NCI-H1436 treated with DMSO at 0.1 percent for 48 hours (cell line): ENCODE results near the gene PLA2G6.
A peak's percentile ranks its signal among the peaks of the same experiment; 100 is the strongest.

Experiments
- DNase-seq: peaks from one replicate; lab custom pipeline; 2025; lab: John Stamatoyannopoulos, UW

Gene PLA2G6

DNA sequence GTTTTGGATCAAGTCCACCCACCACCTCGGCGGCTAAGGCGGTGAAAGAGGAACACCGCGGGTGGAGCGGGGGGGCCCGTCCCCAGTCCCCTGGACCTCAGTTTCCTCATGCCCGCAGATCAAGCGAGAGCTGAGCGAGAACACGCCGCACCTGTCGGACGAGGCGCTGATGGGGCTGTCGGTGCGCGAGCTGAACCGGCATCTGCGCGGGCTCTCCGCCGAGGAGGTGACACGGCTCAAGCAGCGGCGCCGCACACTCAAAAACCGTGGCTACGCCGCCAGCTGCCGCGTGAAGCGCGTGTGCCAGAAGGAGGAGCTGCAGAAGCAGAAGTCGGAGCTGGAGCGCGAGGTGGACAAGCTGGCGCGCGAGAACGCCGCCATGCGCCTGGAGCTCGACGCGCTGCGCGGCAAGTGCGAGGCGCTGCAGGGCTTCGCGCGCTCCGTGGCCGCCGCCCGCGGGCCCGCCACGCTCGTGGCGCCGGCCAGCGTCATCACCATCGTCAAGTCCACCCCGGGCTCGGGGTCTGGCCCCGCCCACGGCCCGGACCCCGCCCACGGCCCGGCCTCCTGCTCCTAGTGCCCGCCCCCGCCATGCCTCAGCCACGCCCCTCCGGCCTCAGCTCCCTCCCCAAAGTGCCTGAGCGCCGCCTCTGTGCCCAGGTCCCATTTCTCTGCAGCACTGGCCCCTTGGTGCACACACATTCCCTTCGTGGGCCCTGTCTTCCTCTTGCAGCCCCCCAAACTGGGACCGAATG, 32.8 kb upstream of the PLA2G6 start:
- DNase-seq, result no peak

DNA sequence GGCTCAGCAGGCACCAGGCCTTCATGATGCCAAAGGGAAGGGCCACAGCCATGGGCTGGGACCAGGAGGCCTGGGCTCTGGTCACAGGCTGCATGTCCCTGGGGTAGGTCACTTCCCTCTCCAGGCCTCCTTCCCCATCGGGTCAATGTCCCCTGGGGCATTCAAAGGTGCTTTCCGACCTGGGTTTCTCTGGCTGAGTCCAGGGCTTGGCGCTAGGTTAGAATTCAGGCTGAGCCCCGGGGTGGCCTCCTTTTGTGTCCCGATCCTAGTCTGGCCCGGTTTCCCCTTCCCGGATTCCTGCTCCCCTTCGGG, 32.3 kb upstream of the PLA2G6 start:
- no peak for DNase-seq

DNA sequence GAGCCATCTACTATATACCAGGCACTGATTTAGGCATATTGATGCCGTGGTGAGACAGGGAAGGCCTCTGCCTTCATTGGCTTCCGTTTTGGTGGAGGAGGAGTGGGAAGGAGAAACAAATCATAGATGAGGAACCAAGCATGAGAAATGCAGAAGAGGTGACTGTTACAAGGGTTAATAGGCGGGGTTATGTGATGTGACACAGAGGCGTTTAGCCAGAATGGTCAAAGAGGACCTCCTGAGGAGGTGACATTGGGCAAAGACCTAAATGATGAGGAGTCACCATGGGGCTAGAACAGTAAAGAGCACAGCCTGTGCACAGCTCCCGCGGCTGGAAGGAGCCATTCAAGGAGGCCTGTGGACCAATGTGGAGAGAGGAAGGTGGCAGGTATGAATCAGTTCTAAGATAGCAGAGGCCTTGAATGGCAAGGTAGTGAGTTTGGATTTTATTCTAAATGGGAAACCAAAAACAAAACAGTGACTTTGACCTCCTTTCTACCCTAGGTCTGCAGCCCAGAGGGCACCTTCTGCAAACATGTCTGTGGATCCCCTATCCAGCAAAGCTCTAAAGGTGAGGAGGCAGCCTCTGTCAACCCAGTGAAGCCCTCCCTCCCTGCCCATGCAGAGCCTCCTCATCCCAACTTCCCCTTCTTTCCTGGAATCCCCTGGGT, 31.8 kb upstream of the PLA2G6 start:
- DNase-seq, result no peak

DNA sequence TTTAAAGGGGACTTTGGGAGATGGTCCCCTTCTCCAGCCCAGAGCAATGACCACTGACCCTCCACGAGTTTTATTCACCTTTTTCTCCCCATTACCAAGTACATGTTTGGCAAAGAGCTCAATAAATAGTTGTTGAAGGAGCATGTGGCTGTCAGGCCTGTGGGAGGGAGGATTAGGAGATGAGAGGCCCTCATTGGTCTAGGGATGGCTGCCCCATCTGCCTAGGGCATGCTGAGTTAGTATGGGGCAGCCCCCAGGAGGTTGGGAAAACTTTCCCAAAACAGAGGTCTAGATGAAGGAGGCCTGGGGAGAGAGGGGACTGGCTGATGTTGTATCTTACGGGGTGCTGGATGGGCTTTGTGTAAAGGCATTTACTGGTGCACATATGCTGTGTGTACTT, 30.8 kb upstream of the PLA2G6 start:
- DNase-seq, result no peak

DNA sequence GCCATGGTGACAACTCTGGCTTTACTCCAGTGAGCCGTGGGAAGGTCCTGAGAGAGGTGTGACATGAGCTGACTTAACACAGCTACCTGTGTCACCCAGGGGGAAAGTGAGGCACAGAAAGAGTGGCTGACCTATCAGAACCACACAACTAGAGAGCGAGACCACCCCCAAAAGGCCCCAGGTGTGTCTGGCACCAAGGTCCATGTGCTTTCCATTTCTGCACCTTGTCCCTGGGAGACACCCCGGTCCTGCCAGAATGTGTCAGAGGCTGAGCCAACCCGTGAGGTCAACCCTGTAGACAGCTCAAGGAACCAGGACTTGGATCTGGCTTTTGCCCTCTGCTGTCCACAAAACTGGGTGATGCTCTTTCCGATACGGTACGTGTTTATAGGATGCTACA, 29.9 kb upstream of the PLA2G6 start:
- no peak for DNase-seq

DNA sequence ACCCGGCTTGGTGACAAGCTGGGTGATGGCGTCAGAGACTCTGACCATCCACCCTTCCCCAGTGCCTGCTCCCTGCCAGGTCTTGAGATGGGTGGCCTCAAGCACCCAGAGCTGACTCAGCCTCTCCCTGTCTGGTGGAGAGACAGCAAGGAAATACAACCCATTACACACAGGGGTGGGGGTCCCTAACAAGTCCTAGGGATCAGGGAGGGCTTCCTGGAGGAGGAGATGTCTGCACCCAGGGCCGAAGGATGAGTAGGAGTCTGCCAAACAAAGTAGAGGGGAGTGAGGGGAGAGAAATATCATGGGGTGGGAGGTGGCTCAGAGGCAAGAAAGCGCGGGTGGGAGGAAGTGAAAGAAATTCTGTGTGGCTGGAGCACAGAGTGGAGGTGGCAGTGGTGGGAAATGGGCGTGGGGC, 26.9 kb upstream of the PLA2G6 start:
- DNase-seq, result no peak

DNA sequence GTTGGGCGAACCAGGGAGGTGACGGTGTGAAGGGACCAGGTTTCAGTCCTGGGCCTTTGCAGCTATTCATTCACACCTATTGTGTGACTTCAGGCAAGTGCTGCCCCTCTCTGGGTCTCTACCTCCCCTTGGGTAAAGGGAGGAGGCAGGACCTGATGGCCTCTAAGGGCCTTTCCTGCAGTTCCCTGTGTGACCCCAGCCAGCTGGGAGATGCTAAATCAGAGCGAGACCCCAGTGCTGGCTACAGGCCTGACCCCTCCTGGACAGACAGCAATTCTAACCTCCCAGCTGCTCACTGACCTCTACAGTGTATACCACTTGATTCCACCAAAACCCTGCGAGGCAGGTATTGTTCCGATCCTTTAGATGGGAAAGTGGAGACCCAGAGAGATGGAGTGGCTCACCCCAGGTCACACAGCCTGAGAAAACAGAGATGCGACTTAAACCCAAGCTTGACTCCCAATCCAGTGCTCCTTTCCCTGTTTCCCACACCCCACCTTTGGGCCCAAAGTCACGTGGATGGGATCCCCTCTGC, 26.3 kb upstream of the PLA2G6 start:
- no peak for DNase-seq

DNA sequence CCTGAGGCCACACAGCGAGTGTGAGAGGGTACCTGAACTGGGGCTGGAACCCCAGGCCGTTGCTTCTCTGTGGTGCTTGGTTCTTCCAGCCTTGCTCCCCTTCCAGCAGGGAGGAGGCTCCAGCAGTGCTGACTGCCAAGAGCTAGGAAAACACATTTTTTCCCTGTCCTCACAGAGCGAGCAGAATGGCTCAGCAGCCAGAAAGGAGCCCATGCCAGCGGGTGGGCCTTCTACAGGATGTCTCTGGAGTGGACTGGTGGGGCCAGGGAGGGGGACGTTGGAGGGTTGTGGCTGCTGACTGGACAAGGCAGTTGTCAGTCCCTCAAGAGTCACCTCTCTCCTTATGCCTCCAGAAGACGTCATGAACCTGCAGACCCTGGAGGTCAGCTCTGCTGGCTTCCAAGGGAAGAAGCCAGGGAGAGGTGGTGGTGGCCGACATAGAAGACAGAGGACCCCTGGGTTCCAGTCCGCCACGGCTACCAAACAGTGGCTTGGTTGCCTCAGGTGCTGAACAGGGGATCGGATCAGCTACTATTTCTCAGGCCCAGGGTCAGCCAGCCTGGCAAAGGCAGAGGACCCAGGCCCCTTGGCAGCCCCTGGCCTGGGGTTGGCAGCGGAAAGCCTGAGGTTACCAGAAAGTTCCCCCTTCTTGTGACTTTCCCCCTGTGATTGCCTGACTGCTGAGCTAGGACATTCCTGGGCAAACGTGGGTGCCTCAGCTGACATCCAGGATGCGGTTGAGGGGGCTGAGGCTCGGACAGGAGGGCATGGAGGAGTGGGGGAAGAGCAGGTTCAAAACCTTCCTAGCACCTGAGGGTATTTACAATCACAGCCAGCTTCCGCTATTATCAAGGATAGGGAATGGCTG, 23.9 kb upstream of the PLA2G6 start:
- DNase-seq, result no peak

DNA sequence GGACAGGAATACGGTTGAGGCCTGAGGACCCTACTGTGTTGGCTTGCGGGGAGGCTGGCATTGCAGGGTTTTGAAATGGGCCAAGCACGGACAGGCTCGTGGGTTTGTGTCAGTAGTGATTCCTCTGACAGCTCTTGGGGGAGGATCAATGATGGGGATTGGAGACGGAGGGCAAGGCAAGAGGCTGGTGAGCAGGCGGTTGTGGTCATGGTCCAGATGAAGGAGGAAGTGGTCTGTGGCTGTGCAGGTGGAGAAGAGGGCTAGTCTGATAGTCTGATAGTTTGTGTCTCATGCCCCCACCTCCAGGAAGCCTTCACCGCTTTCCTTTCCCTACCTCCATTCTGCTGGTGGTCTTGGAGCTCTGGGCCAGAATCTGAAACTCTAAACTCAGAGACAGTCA, 23.2 kb upstream of the PLA2G6 start:
- DNase-seq, result no peak

DNA sequence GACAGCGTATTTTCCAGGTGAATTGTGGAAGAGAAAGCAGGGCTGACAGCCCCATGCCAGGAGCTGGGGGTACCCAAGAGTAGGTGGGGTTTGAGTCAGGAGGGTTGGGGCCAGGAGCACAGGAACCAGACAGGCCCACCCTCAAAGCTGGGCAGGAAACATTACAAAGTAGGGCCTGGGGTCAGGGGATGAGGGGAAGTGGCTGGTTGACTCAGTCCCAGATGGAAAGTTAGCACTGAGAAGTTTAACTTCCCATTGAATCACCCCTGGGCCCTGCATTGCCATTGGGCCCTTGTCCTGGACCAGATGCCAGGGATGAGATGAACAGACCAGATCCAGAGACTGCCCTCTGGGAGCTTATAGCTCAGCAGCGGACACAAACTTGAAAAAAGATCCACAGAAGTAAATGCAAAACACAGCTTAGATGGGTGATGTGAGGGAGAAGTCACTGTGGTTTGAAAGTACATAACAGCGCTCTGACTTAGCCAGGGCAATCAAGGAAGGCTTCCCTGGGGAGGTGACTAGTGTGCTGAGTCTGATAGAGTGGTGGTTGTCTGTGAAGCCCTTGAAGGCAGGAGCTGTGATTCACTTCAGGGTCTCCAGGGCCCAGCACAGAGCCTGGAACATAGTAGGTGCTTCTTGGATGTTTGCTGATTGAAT, 22.4 kb upstream of the PLA2G6 start:
- DNase-seq, result no peak

DNA sequence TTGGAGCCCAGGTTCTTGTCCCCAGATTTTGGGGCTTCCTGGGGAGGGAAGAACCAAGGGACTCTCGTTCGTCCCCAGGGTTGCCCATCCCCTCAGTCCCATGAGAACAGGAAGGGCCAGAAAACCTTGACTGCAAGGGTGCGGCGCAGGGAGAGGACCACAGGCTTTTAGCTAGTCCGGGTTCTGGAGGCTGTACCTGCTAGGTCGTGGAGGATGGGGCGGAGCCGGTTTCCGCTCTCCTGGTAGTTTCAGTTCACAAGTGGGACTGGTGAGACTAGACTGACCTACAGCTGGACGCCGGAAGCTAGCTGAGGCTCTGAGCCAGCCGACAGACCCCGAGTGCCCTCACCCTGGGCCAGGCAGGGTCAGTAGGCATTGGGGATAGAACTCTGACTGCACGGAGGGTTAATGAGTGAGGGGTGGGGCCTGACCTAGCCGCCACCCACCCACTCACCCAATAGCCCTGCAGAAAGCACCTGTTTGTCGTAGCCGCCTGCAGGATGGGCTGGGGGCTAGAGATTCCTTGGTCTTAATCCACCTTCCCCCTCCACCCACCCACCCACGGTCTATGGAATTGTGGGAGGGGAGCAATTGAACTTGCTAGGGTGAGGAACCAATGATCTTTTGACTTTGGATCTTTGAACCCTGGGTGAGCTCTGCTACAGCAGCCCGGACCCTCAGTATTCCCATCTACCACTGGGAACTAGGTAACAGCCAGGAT, 21.6 kb upstream of the PLA2G6 start:
- DNase-seq, result no peak

DNA sequence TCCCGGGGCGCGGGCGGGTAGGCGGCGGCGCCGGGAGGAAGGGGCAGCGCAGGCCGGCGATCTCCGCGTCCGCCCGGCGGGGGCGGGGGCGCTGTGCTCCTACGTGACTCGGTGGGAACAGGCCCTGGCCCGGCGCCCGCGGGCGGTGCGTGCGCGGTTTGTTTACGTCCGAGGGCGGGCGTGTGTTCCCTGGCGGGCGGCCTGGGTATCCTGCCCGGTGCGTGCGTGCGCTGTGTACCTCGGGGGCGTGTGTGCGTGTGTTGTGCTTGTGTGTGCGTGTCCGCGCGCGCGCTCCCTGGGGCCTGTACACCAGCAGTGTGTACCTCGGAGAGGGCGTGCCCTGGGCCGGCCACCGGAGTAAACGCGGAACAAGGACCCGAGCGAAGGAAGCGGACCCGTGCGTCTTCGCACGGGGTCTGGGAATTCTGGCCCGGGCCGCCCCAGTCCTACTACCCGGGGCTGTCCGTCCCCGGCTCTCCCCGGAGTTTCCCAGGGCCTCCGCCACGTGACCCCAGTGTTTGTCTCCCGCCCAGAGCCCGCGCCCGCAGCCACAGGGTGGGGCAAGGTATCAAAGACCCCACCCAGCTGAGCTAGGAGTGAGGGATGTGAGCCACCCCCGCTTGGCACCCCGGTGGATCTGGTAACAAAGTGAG, 20.9 kb upstream of the PLA2G6 start:
- no peak for DNase-seq

DNA sequence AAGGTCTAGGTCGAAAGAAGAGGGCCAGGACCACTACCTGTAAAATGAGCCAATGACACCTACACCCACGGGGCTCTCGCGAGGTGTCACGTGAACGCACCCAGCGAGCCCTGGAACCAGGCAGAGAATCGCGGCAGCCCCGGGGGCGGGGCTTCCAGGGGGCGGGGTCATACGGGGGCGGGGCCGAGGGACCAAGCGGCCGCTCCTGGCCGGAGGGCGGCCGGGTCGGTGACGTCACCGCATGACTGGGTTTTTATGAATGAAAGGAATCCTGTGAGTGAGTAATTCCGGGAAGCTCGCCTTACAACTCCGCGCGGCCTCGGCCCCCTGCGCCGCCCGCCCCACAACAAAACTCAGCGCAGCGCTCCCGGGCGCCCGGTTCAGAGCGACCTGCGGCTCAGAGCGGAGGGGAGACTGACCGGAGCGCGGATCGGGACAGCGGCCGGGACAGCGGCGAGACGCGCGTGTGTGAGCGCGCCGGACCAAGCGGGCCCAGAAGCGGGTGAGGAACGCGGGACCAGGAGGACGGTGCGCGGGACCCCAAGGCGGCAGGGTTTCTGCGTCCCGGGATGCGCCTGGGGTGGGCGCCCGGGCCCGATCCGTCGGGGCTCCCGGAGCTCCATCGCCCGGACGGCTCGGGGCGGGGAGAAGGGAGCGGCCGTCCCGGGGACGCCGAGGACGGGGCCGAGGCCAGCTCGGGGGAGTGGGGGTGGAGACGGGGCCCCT, 20.2 kb upstream of the PLA2G6 start, which contains the start of gene MAFF:
Gene MAFF, plus strand, starts transcription at position 284 of the 726 bp plus-strand sequence. CDS start 11,860 bp downstream, outside the sequence.
- DNase-seq, result peak; percentile 56

DNA sequence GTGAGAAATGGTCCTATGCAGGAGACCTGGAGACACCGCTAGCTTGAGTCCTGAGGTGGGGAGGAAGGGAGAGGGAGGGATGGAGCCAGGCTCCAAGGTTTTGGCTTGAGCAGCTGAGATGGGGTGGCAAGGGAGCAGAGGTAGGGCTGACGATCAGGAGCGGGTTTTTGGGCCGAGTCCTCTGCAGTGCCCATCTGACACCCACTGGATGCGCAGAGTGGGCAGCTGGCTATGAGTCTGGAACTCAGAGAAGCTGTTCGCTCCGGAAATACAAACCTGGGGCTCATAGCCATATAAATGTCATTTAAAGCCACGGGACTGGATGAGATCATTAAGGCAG, 19.7 kb upstream of the PLA2G6 start:
- no peak for DNase-seq

DNA sequence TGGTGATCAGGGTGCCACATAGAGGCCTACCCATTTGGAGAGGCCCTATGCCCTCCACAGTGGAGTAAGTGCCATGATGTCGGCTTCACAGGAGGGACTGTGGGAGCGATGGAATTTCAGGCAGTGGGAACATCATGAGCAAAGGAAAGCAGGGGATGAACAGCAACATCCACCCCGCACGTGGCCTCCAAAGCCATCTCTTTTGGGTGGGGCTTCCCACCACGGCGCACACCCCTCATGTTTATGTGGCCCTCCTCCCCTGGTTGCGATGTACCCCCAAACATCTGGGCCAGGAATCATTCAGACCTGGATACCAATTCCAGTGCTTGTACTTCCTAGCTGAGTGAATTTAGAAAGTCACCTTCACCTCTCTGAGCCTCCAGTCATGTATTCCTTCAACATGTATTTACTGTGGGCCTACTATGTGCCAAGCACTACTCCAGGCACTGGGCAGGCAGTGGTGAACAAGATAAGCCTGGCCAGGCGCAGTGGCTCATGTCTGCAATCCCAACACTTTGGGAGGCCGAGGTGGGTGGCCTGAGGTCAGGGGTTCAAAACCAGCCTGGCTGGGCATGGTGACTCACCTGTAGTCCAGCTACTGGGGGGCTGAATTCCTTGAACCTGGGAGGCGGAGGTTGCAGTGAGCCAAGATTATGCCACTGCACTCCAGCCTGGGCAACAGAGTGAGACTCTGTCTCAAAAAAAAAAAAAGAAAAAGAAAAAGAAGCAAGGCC, 18.4 kb upstream of the PLA2G6 start:
- no peak for DNase-seq

DNA sequence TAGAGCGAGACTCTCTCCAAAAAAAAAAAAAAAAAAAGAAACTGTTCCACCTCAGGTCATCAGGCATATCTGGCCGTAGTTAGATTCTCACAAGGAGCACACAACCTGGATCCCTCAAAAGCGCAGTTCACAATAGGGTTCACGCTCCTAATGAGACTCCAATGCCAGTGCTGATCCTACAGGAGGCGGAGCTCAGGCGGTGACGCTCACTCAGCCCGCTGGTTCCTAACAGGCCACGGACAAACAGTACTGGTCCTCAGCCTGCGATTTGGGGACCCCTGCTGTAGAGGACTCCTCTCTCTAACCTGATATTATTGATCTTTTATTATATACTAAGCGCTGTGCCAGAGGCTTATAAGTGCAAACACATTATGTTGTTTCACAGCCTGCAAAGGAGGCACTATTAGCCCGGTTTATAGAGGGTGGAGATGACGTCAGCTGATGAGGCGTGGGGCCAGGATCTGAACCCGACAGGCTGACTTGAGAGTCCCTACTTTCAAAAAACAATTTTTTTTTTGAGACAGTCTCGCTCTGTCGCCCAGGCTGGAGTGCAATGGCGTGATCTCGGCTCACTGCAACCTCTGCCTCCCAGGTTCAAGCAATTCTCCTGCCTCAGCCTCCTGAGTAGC, 15.3 kb upstream of the PLA2G6 start:
- DNase-seq, result no peak

DNA sequence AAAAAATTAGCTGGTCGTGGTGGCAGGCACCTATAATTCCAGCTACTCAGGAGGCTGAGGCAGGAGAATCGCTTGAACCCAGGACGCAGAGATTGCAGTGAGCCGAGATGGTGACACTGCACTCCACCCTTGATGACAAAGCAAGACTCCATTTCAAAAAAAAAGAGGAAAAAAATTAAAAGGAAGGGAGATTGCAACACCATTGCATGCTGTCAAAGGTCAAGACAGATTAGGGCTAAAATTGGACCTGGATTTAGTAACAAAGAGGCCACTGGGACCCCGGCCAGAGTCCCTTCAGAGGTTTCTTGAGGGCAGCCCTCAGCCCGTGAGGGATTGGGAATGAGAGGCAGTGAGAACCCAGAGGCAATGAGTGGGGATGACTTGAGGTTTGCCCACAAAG, 11.9 kb upstream of the PLA2G6 start:
- no peak for DNase-seq

DNA sequence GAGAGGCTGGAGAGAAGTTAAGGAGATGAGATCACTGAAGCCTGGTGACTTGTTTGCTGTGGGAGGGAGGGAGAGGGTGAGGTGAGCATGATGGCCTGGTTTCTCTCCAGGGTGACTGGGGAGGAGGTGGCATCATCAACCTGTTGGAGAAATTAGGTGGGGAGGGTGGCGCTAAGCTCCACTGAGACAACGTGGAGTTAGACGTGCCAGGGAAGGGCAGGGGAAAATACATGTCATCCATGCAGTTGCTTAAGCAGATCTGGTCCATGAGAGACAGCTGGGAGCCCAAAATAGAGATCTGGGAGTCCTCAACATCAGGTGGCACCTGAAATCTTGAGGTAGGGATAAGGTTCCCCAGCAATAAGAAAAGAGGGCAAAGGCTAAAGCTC, 10.8 kb upstream of the PLA2G6 start:
- DNase-seq, result no peak
